Right atrium auricular region (tissue), 2 donors: ENCODE data around the gene HIGD1A. TPM values are rescaled to one million over a fixed set of nuclear protein-coding genes. Genes with fewer than 3 reads are reported as not detected.
"Not testable (repeated sequence)": the region's sequence is repeated elsewhere in the genome, so short reads cannot be mapped to it uniquely, and the experiment has no call there.

Experiments
- DNase-seq: peaks from one replicate; pipeline ENCODE4 v3.0.0-alpha.2; 2019; ENCODE audit warnings: low spot score
- H3K27ac ChIP-seq, 2 donors: fragments of 200-600 bp; sonication (generic); 1 replicate in 1 of 2; 2 replicates in 1 of 2; pipeline ENCODE4 v1.5.1; 2016 to 2019
- H3K27me3 ChIP-seq, 2 donors: fragments of 200-600 bp; sonication (generic); one replicate each; pipeline versions ENCODE4 v1.5.1 to v1.6.0; 2017 to 2019
- H3K36me3 ChIP-seq: fragments of 200-600 bp; sonication (generic); one replicate; pipeline ENCODE4 v1.5.1; 2016
- H3K4me1 ChIP-seq, 2 donors: fragments of 200-600 bp; sonication (generic); one replicate each; pipeline versions ENCODE4 v1.5.1 to v1.6.0; 2017 to 2019
- H3K4me3 ChIP-seq, 2 donors: fragments of 200-600 bp; sonication (generic); 1 replicate in 1 of 2; 2 replicates in 1 of 2; pipeline ENCODE4 v1.5.1; 2017 to 2019; ENCODE audit warnings: mild to moderate bottlenecking in 1 of 2, moderate library complexity in 1 of 2
- H3K9me3 ChIP-seq, 2 donors: fragments of 200-600 bp; sonication (generic); one replicate each; pipeline ENCODE4 v1.5.1; 2019
- CTCF ChIP-seq, 2 donors: fragments of 200-600 bp; sonication (generic); IDR thresholded peaks; one replicate each; pipeline ENCODE4 v1.5.1; 2019; ENCODE audit warnings: antibody characterized with exemption in 2 of 2
- total RNA-seq, 2 donors: library from RNA; depleted of rRNA; stranded (reverse); fragments of >200 nt; gene quantifications; one replicate each; pipeline ENCODE4 v1.1.0, GENCODE V29; 2016

HIGD1A gene
- total RNA-seq, 2 donors from 2014 or later: 213 to 299 TPM

GRCh38 chr3:42819351-42819965, 15.2 kb upstream of the HIGD1A start:
- no peak for TF ChIP-seq CTCF (IDR thresholded peaks at IDR 0.05)
- no peaks in the 10 kb centered on the region for H3K36me3 ChIP-seq
- H3K4me3 ChIP-seq: no peak overlapping the region
- no peak overlapping the region for H3K27ac ChIP-seq
- H3K9me3 ChIP-seq: no peaks in the 10 kb centered on the region
- H3K27me3 ChIP-seq: no peaks in the 10 kb centered on the region
- DNase-seq: no peak
- H3K4me1 ChIP-seq: no peaks in the 10 kb centered on the region

- no peak for TF ChIP-seq CTCF (IDR thresholded peaks at IDR 0.05)
- Histone ChIP-seq H3K4me3 (no peak overlapping the region), H3K27me3 (no peaks in the 10 kb centered on the region), H3K9me3 (no peaks in the 10 kb centered on the region), H3K4me1 (no peaks in the 10 kb centered on the region), H3K36me3 (no peaks in the 10 kb centered on the region), H3K27ac (no peak overlapping the region)
- no peak for DNase-seq
Measured at GRCh38 chr3:42815826-42816225, 11.5 kb upstream of the HIGD1A start.

GRCh38 chr3:42814914-42815507, 10.7 kb upstream of the HIGD1A start:
- DNase-seq: no peak
- H3K27me3 ChIP-seq: no peaks in the 10 kb centered on the region
- H3K27ac ChIP-seq: no peak overlapping the region
- TF ChIP-seq CTCF (IDR thresholded peaks at IDR 0.05): no peak
- H3K9me3 ChIP-seq: no peaks in the 10 kb centered on the region
- no peak overlapping the region for H3K4me3 ChIP-seq
- H3K4me1 ChIP-seq: no peaks in the 10 kb centered on the region
- H3K36me3 ChIP-seq: no peaks in the 10 kb centered on the region

GRCh38 chr3:42814246-42814645, 10.0 kb upstream of the HIGD1A start:
- TF ChIP-seq CTCF (IDR thresholded peaks at IDR 0.05): no peak
- H3K27ac ChIP-seq: no peak overlapping the region

GRCh38 chr3:42811118-42811883, 7.0 kb upstream of the HIGD1A start:
- DNase-seq, H3K27me3 ChIP-seq, H3K4me3 ChIP-seq, H3K27ac ChIP-seq, H3K4me1 ChIP-seq, H3K36me3 ChIP-seq, H3K9me3 ChIP-seq: not testable (repeated sequence)

More at GRCh38 chr3:42814246-42814645, 10.0 kb upstream of the HIGD1A start:
- H3K9me3 ChIP-seq: no peaks in the 10 kb centered on the region
- H3K4me1 ChIP-seq: no peaks in the 10 kb centered on the region
- no peak overlapping the region for H3K4me3 ChIP-seq
- no peaks in the 10 kb centered on the region for H3K36me3 ChIP-seq
- H3K27me3 ChIP-seq: no peaks in the 10 kb centered on the region
- no peak for DNase-seq

- H3K27ac ChIP-seq, H3K9me3 ChIP-seq, DNase-seq, H3K4me3 ChIP-seq, H3K36me3 ChIP-seq, H3K27me3 ChIP-seq, H3K4me1 ChIP-seq: not testable (repeated sequence)
Measured at GRCh38 chr3:42810706-42811105, 6.4 kb upstream of the HIGD1A start.
